ACC112 (cell line): ENCODE data around the gene WNT4.

Experiments
- H2AFZ ChIP-seq: fragments of 200-600 bp; sonication (generic); one replicate; pipeline ENCODE4 v1.6.0; 2017; ENCODE audit warnings: antibody characterized with exemption, low read length; ENCODE audit not compliant: unreplicated experiment
- H3K27ac ChIP-seq: fragments of 200-600 bp; sonication (generic); 2 replicates; pipeline ENCODE4 v1.5.1; 2014; ENCODE audit warnings: low read depth, mild to moderate bottlenecking, antibody characterized with exemption, low read length, moderate library complexity
- H3K27me3 ChIP-seq: fragments of 200-600 bp; sonication (generic); 2 replicates; pipeline ENCODE4 v1.6.1; 2014; ENCODE audit warnings: mild to moderate bottlenecking, antibody characterized with exemption, low read length, moderate library complexity, mixed read lengths; ENCODE audit not compliant: insufficient read depth
- H3K36me3 ChIP-seq: fragments of 200-600 bp; sonication (generic); 2 replicates; pipeline ENCODE4 v1.6.1; 2016; ENCODE audit warnings: mild to moderate bottlenecking, antibody characterized with exemption, low read length, moderate library complexity, mixed read lengths; ENCODE audit not compliant: insufficient read depth
- H3K4me1 ChIP-seq: fragments of 200-600 bp; sonication (generic); one replicate; pipeline ENCODE4 v1.6.1; 2016; ENCODE audit warnings: low read length, mixed read lengths; ENCODE audit not compliant: insufficient read depth, unreplicated experiment, control insufficient read depth
- H3K4me3 ChIP-seq: fragments of 200-600 bp; sonication (generic); 2 replicates; pipeline ENCODE4 v1.5.1; 2014; ENCODE audit warnings: mild to moderate bottlenecking, low read depth, low read length
- H3K79me2 ChIP-seq: fragments of 200-600 bp; sonication (generic); one replicate; pipeline ENCODE4 v1.6.0; 2016; ENCODE audit warnings: low read length; ENCODE audit not compliant: control insufficient read depth, unreplicated experiment, insufficient read depth

WNT4 gene

GRCh38 chr1:22110016-22110415 lies 32.9 kb downstream of the WNT4 start:
- Histone ChIP-seq H3K4me1 (peaks cover 8% of the 10 kb centered on the region), H3K36me3 (0 out of 2 replicates have a peak, but pooled peaks cover 8% of the 10 kb centered on the region), H3K27ac (no peak overlapping the region), H3K4me3 (no peak overlapping the region), H3K27me3 (no peaks in the 10 kb centered on the region), H3K79me2 (peaks cover 50% of the 10 kb centered on the region), H2AFZ (no peak overlapping the region)

GRCh38 chr1:22108339-22109105 lies 34.4 kb downstream of the WNT4 start:
- no peak overlapping the region for H3K27ac ChIP-seq

DNA sequence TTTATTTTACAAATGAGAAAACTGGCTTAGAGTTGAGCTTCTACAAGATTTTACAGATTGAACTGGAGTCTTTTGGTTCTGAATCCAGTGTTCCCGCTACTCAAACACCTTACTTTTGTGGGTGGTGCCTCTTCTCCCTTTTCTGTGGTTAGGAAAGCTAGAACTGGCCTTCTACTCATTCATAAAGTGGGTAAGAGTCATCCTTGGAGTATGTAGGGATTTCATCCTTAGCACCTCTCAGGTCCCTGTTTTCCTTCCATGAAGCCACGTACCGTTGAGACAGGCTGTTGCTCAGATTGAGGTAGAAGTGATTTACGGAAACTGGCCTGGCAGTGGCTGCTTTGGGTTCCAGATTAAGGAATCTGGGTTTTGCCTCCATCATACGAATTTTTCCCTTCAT lies 35.8 kb downstream of the WNT4 start:
- no peak overlapping the region for H2AFZ ChIP-seq
- no peak overlapping the region for H3K27ac ChIP-seq
- H3K4me3 ChIP-seq, result no peak overlapping the region
- H3K4me1 ChIP-seq, result peaks cover 5% of the 10 kb centered on the region
- H3K27me3 ChIP-seq, result no peaks in the 10 kb centered on the region
- H3K36me3 ChIP-seq, result peaks cover 14% of the 10 kb centered on the region; the same call in 1 of the 2 replicates
- peaks cover 54% of the 10 kb centered on the region for H3K79me2 ChIP-seq

More at GRCh38 chr1:22108339-22109105, 34.4 kb downstream of the WNT4 start:
- Histone ChIP-seq H3K4me1 (peaks cover 5% of the 10 kb centered on the region), H3K4me3 (no peak overlapping the region), H3K36me3 (peaks cover 14% of the 10 kb centered on the region; the same call in 1 of the 2 replicates), H3K27me3 (no peaks in the 10 kb centered on the region), H2AFZ (no peak overlapping the region), H3K79me2 (peaks cover 48% of the 10 kb centered on the region)

DNA sequence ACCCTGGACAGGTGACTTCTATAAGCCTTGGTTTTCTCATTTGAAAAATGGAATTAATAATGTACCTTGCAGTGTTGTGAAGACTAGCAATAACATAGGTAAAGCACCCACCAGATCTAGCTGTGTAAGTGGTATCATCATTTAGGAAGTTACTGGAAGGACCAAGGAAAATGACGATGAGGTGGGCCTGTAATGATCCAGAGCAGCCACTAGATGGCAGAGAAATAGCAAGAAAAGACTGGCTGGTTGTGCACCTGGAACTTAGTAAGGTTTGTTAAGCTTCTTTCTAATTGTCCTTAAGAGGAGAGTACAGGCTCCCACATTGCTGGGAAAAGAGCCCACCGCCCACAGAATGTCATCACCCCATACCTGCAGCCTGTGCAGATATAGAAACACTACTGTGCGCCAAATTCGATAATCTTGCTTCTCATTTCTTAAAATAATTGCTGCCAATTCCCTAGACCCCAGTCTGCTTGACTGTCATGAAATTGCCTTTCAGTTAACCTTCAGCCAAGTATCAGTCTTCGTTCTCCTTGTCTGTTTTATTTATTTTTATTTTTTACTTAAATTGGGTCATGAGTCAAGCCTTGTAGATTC lies 37.2 kb downstream of the WNT4 start:
- no peaks in the 10 kb centered on the region for H3K4me1 ChIP-seq
- H3K27ac ChIP-seq, result no peak overlapping the region
- peaks cover 58% of the 10 kb centered on the region for H3K79me2 ChIP-seq
- no peak overlapping the region for H2AFZ ChIP-seq
- no peaks in the 10 kb centered on the region for H3K27me3 ChIP-seq
- H3K36me3 ChIP-seq, result peaks cover 17% of the 10 kb centered on the region; the same call in 1 of the 2 replicates
- H3K4me3 ChIP-seq, result no peak overlapping the region

- Histone ChIP-seq H3K27ac (no peak overlapping the region), H3K27me3 (no peaks in the 10 kb centered on the region), H3K4me3 (no peak overlapping the region), H3K36me3 (peaks cover 17% of the 10 kb centered on the region; the same call in 1 of the 2 replicates), H3K79me2 (peaks cover 66% of the 10 kb centered on the region), H2AFZ (no peak overlapping the region), H3K4me1 (no peaks in the 10 kb centered on the region)
Measured at GRCh38 chr1:22104865-22105437, 37.9 kb downstream of the WNT4 start.

DNA sequence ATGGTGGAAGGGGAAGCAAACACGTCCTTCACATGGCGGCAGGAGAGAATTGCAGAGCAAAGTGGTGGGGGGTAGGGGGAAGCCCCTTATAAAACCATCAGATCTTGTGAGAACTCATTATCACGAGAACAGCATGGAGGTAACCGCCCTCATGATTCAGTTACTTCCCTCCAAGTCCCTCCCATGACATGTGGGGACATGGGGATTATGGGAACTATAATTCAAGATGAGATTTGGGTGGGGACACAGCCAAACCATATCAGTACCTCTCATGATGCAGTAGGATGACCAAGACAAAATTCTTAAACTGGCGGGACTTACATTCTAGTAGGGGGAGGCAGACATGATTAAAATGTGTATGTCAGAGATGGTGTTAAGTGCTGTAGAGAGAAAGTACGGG lies 38.8 kb downstream of the WNT4 start:
- Histone ChIP-seq H3K4me3 (no peak overlapping the region), H3K4me1 (no peaks in the 10 kb centered on the region), H3K36me3 (peaks cover 17% of the 10 kb centered on the region; the same call in 1 of the 2 replicates), H2AFZ (no peak overlapping the region), H3K27ac (no peak overlapping the region), H3K27me3 (no peaks in the 10 kb centered on the region), H3K79me2 (peaks cover 66% of the 10 kb centered on the region)

- H3K36me3 ChIP-seq, result peaks cover 26% of the 10 kb centered on the region; the same call in 1 of the 2 replicates
- H3K27me3 ChIP-seq, result no peaks in the 10 kb centered on the region
- no peak overlapping the region for H3K4me3 ChIP-seq
- no peaks in the 10 kb centered on the region for H3K4me1 ChIP-seq
- no peak overlapping the region for H3K27ac ChIP-seq
- peaks cover 69% of the 10 kb centered on the region for H3K79me2 ChIP-seq
- no peak overlapping the region for H2AFZ ChIP-seq
Measured at GRCh38 chr1:22102746-22103145, 40.2 kb downstream of the WNT4 start.

GRCh38 chr1:22101995-22102394 lies 40.9 kb downstream of the WNT4 start:
- Histone ChIP-seq H3K27me3 (no peaks in the 10 kb centered on the region), H3K4me1 (no peaks in the 10 kb centered on the region), H3K36me3 (peaks cover 26% of the 10 kb centered on the region; the same call in 1 of the 2 replicates), H2AFZ (no peak overlapping the region), H3K4me3 (no peak overlapping the region), H3K27ac (no peak overlapping the region), H3K79me2 (peaks cover 69% of the 10 kb centered on the region)

DNA sequence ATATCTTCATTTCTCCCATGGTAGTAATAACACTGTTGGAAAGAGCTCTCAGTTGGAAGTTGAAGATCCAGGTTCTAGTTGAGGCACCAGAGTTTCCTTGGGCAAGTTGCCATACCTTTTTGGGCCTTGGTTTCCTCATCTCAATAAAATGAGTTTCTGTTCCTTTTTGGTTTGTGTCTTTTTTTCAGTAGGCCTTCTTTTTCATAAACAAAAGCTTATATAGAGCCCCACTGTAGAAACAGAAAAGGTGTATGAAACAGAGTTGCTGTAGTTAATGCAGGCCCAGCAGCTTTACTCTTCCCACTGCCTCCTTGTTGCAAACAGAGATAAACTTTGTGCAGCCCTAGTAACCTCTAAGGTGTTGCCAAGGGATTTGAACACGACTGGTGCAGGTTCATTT lies 41.7 kb downstream of the WNT4 start:
- peaks cover 70% of the 10 kb centered on the region for H3K79me2 ChIP-seq
- no peak overlapping the region for H2AFZ ChIP-seq
- H3K4me3 ChIP-seq, result no peak overlapping the region
- H3K4me1 ChIP-seq, result peaks cover 2% of the 10 kb centered on the region
- H3K27me3 ChIP-seq, result no peaks in the 10 kb centered on the region
- no peak overlapping the region for H3K27ac ChIP-seq
- H3K36me3 ChIP-seq, result peaks cover 32% of the 10 kb centered on the region

- peaks cover 6% of the 10 kb centered on the region for H3K4me1 ChIP-seq
- no peak overlapping the region for H3K27ac ChIP-seq
- H3K4me3 ChIP-seq, result no peak overlapping the region
- peaks cover 30% of the 10 kb centered on the region for H3K36me3 ChIP-seq
- H3K79me2 ChIP-seq, result peaks cover 67% of the 10 kb centered on the region
- H2AFZ ChIP-seq, result no peak overlapping the region
- no peaks in the 10 kb centered on the region for H3K27me3 ChIP-seq
Measured at GRCh38 chr1:22100168-22100567, 42.7 kb downstream of the WNT4 start.
